B cell (primary cell): ENCODE data around the gene CACNA1F. TPM values are rescaled to one million over a fixed set of nuclear protein-coding genes. Genes with fewer than 3 reads are reported as not detected.

Experiments used
- ATAC-seq: fragments of 200-7000 bp; cut with Tn5 transposase; one replicate; pipeline ENCODE4 v1.10.0; 2021; ENCODE audit warnings: low read depth, mild to moderate bottlenecking, moderate number of reproducible peaks, moderate library complexity
- CTCF ChIA-PET: fragments of 350-600 bp; sonication (Branson Sonifier 250); formaldehyde crosslinking; loops from one replicate; lab custom pipeline; 2021; ENCODE audit warnings: antibody characterized with exemption, inconsistent platforms; lab: Charles Lee
- POLR2A ChIA-PET: fragments of 350-600 bp; sonication (Branson Sonifier 250); formaldehyde crosslinking; loops from one replicate; lab custom pipeline; 2021; ENCODE audit warnings: antibody characterized with exemption; lab: Charles Lee
- DNase-seq: peaks from one replicate; pipeline ENCODE4 v3.0.0; 2013
- H2AFZ ChIP-seq: 2 replicates; pipeline ENCODE4 v1.6.1; 2012; ENCODE audit warnings: mild to moderate bottlenecking, low read depth, low read length; ENCODE audit not compliant: insufficient read depth, poor library complexity, severe bottlenecking
- H3K27ac ChIP-seq, 2 donors: 1 replicate in 1 of 2; 2 replicates in 1 of 2; pipeline ENCODE4 v1.5.1; 2012 to 2013; ENCODE audit warnings: low read length in 2 of 2, mild to moderate bottlenecking in 2 of 2, moderate library complexity in 1 of 2
- H3K27me3 ChIP-seq, 4 experiments: fragments of 200-600 bp in 1 of 4; sonication (generic) in 1 of 4; replicated peaks in 1 of 4; 1 replicate in 2 of 4; 2 replicates in 2 of 4; pipeline versions ENCODE4 v1.6.1 to v1.7.0; 2013 to 2016; ENCODE audit warnings: low read length in 3 of 4, mild to moderate bottlenecking in 2 of 4, mixed read lengths in 1 of 4, moderate library complexity in 1 of 4; ENCODE audit not compliant: insufficient read depth in 4 of 4, control insufficient read depth in 3 of 4; ENCODE audit errors: control extremely low read depth in 1 of 4
- H3K36me3 ChIP-seq, 2 experiments: replicated peaks in 1 of 2; 1 replicate in 1 of 2; 2 replicates in 1 of 2; pipeline versions ENCODE4 v1.6.1 to v1.7.1; 2013; ENCODE audit warnings: low read length in 1 of 2; ENCODE audit not compliant: insufficient read depth in 2 of 2, control insufficient read depth in 1 of 2; ENCODE audit errors: control extremely low read depth in 1 of 2, extremely low read depth in 1 of 2
- H3K4me1 ChIP-seq, 2 donors: fragments of 200-600 bp in 1 of 2; sonication (generic) in 1 of 2; 1 replicate in 1 of 2; 2 replicates in 1 of 2; pipeline versions ENCODE4 v1.5.1 to v1.6.1; 2013 to 2017; ENCODE audit warnings: low read length in 2 of 2; ENCODE audit not compliant: control insufficient read depth in 2 of 2, insufficient read depth in 2 of 2
- H3K4me2 ChIP-seq: replicated peaks from 2 replicates; pipeline ENCODE3; 2012; ENCODE audit warnings: mild to moderate bottlenecking, low read depth, low read length; ENCODE audit not compliant: poor library complexity, severe bottlenecking
- H3K4me3 ChIP-seq, 5 experiments: fragments of 200-600 bp in 1 of 5; sonication (generic) in 1 of 5; 1 replicate in 3 of 5; 2 replicates in 2 of 5; pipeline versions ENCODE4 v1.5.1 to v1.7.0; 2011 to 2016; ENCODE audit warnings: low read length in 4 of 5, mild to moderate bottlenecking in 4 of 5, low read depth in 2 of 5, control low read depth in 1 of 5, moderate library complexity in 1 of 5; ENCODE audit not compliant: insufficient read depth in 1 of 5; ENCODE audit errors: control extremely low read depth in 1 of 5, extremely low read depth in 1 of 5
- H3K79me2 ChIP-seq: fragments of 200-600 bp; sonication (generic); one replicate; pipeline ENCODE4 v1.6.0; 2016; ENCODE audit warnings: low read length; ENCODE audit not compliant: control insufficient read depth, insufficient read depth
- H3K9ac ChIP-seq: fragments of 200-600 bp; sonication (generic); 2 replicates; pipeline ENCODE4 v1.6.1; 2017; ENCODE audit warnings: mild to moderate bottlenecking, low read length, moderate library complexity
- H3K9me3 ChIP-seq, 3 donors: one replicate each; pipeline versions ENCODE4 v1.6.1 to v1.7.1; 2013; ENCODE audit warnings: low read length in 2 of 3; ENCODE audit not compliant: control insufficient read depth in 2 of 3, insufficient read depth in 1 of 3; ENCODE audit errors: control extremely low read depth in 1 of 3
- H4K20me1 ChIP-seq: 2 replicates; pipeline ENCODE4 v1.6.0; 2012; ENCODE audit warnings: mild to moderate bottlenecking, low read length; ENCODE audit not compliant: insufficient read depth, control insufficient read depth, poor library complexity, severe bottlenecking
- H3K27ac Mint-ChIP-seq: one replicate; pipeline ENCODE4 v1.8.0; 2021; ENCODE audit warnings: mixed read lengths
- H3K27me3 Mint-ChIP-seq: one replicate; pipeline ENCODE4 v1.8.0; 2021; ENCODE audit warnings: mixed read lengths
- H3K4me1 Mint-ChIP-seq: one replicate; pipeline ENCODE4 v1.8.0; 2021; ENCODE audit warnings: mixed read lengths
- H3K4me3 Mint-ChIP-seq: one replicate; pipeline ENCODE4 v1.8.0; 2021; ENCODE audit warnings: mixed read lengths
- H3K9me3 Mint-ChIP-seq: one replicate; pipeline ENCODE4 v1.8.0; 2022; ENCODE audit warnings: mixed read lengths; ENCODE audit not compliant: insufficient read depth
- CTCF ChIP-seq: fragments of 200-600 bp; IDR thresholded peaks from one replicate; pipeline ENCODE4 v1.8.0; 2022; ENCODE audit warnings: antibody characterized with exemption, mild to moderate bottlenecking
- EZH2 ChIP-seq: IDR thresholded peaks from 2 replicates; pipeline ENCODE4 v1.6.1; 2012; ENCODE audit warnings: borderline replicate concordance, low read depth, mild to moderate bottlenecking, moderate library complexity, low read length; ENCODE audit not compliant: insufficient read depth, poor library complexity, severe bottlenecking
- WGBS: methylation state at CpG from one replicate; pipeline ENCODE4 v1.1.5; 2013; ENCODE audit warnings: missing lambda C conversion rate; ENCODE audit not compliant: insufficient coverage; 5-methylcytosine and 5-hydroxymethylcytosine counted together
- intact Hi-C: fragments of 100-400 bp; cut with micrococcal nuclease; formaldehyde crosslinking; loops from one replicate; pipeline ENCODE4 v1.10.0; 2022
- polyA plus RNA-seq: library from polyadenylated mRNA; depleted of rRNA; stranded (reverse); fragments of >200 nt; gene quantifications from 2 replicates; pipeline ENCODE4 v1.2.3, GENCODE V29; 2012
- total RNA-seq, 2 donors: library from RNA; stranded (reverse); fragments of 120-200 nt in 1 of 2; gene quantifications; 1 replicate in 1 of 2; 2 replicates in 1 of 2; pipeline versions ENCODE4 v1.2.3 to v1.2.4, GENCODE V29; 2013 to 2022

CACNA1F gene
- total and polyA plus RNA-seq, 2 donors (not counting 1 experiment from before 2014, with no cell fraction given), result 6.7 to 9.3 TPM

DNA sequence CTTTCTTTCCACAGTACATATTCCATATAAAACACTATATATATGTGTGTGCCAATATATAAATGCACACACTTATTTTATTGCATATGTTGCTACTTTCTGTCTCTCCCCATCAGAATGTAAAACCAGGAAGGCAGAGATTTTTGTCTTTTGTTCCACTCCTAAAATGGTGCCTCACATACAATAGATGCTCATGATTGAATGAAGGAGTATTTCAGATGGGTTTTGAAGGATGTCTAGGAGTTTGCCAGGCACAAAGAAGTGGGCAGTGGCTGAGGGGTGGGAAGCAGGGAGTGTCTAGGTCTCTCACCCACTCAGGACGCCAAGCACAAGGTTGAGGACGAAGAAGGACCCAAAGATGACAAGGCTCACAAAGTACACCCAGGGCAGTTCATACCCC, 5.4 kb downstream of the CACNA1F start:
- peaks cover 14% of the 10 kb centered on the region for H3K4me1 Mint-ChIP-seq
- CTCF ChIA-PET, result no interaction called here
- POLR2A ChIA-PET, result no interaction called here

DNA sequence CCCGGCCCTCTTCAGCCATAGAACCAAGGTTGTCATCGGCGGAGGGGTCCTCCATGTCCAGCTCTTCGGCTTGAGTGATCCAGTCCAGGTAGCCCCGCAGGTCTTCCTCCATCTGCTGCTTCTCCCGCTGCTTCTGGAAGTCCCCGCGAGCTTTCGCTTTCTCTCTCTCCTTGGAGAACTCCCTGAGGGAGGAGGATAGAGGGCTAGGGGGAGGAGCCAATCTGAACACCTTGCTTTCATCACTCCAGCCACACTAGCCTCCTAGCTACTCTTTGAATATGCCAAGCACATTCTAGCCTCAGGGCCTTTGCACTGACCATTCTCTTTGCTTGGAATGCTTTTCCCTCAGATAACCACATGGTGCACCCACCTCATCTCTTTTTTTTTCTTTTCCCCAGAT, 6.2 kb downstream of the CACNA1F start:
- no peaks in the 10 kb centered on the region for H3K79me2 ChIP-seq
- ATAC-seq (no peak), DNase-seq (no peak)
- H2AFZ ChIP-seq, result no peak overlapping the region
- WGBS, result 100% methylated on average over 3 of the region's 9 CpGs
- H3K27ac Mint-ChIP-seq, result no peak overlapping the region
- CTCF ChIA-PET, result no interaction called here
- no peak overlapping the region for H3K9ac ChIP-seq
- intact Hi-C loops, result no loop called here
- no peak overlapping the region for H3K4me3 ChIP-seq
- H3K27me3 Mint-ChIP-seq, result no peaks in the 10 kb centered on the region
- no peaks in the 10 kb centered on the region for H3K36me3 ChIP-seq
- H3K27ac ChIP-seq, result no peak overlapping the region
- no peaks in the 10 kb centered on the region for H3K9me3 ChIP-seq
- H3K9me3 Mint-ChIP-seq, result no peaks in the 10 kb centered on the region
- peaks cover 5 to 17% of the 10 kb centered on the region in 2 donors for H3K4me1 ChIP-seq
- H3K4me3 Mint-ChIP-seq, result no peak overlapping the region
- POLR2A ChIA-PET, result no interaction called here
- H3K4me2 ChIP-seq, result no peak overlapping the region
- no peaks in the 10 kb centered on the region for H3K27me3 ChIP-seq
- H4K20me1 ChIP-seq, result no peaks in the 10 kb centered on the region
- H3K4me1 Mint-ChIP-seq, result peaks cover 12% of the 10 kb centered on the region
- TF ChIP-seq CTCF (no peak), EZH2 (no peak)

More for the DNA sequence above, 5.4 kb downstream of the CACNA1F start:
- 93% methylated on average over 2 of the region's 2 CpGs for WGBS
- Mint-ChIP-seq H3K4me3 (peak overlapping the region; percentile 19), H3K27me3 (no peaks in the 10 kb centered on the region), H3K27ac (no peak overlapping the region), H3K9me3 (no peaks in the 10 kb centered on the region)
- no peak overlapping the region for H3K4me2 ChIP-seq
- no peak overlapping the region for H3K9ac ChIP-seq
- intact Hi-C loops, result no loop called here
- ATAC-seq (no peak), DNase-seq (no peak)
- no peak overlapping the region for H3K4me3 ChIP-seq
- peaks cover 5 to 14% of the 10 kb centered on the region in 2 donors for H3K4me1 ChIP-seq
- TF ChIP-seq CTCF (no peak), EZH2 (no peak)
- no peaks in the 10 kb centered on the region for H3K9me3 ChIP-seq
- no peaks in the 10 kb centered on the region for H4K20me1 ChIP-seq
- H3K27ac ChIP-seq, result no peak overlapping the region
- no peak overlapping the region for H2AFZ ChIP-seq
- H3K27me3 ChIP-seq, result no peaks in the 10 kb centered on the region
- H3K79me2 ChIP-seq, result no peaks in the 10 kb centered on the region
- no peaks in the 10 kb centered on the region for H3K36me3 ChIP-seq
